HCT116 (cell line): ENCODE results near the gene FAM13C. TPM values are rescaled to one million over a fixed set of nuclear protein-coding genes. Genes with fewer than 3 reads are reported as not detected.

Source experiments
- ATAC-seq: fragments of 200-7000 bp; cut with Tn5 transposase; 2 replicates; pipeline ENCODE4 v1.9.1; 2020; ENCODE audit warnings: mild to moderate bottlenecking, moderate library complexity
- BruUV-seq: library from RNA; stranded (reverse); fragments of 400-500 nt; replicated peaks from 2 replicates; lab custom pipeline; 2021; lab: Mats Ljungman, UMichigan
- CTCF ChIA-PET: fragments of 300-600 bp; sonication (Branson Sonifier 250); formaldehyde crosslinking; loops from one replicate; lab custom pipeline; 2021; ENCODE audit warnings: antibody characterized with exemption; lab: Charles Lee
- POLR2A ChIA-PET: fragments of 300-600, 350-600 bp; sonication (Branson Sonifier 250); formaldehyde crosslinking; loops from one replicate; lab custom pipeline; 2021; ENCODE audit warnings: antibody characterized with exemption; lab: Charles Lee
- RAD21 ChIA-PET, 2 experiments: fragments of 300-600 bp; sonication (Branson Sonifier 250); formaldehyde crosslinking; loops; one replicate each; lab custom pipeline; 2023; ENCODE audit warnings: low total read pairs in 2 of 2; ENCODE audit not compliant: uncharacterized antibody in 2 of 2, unreplicated experiment in 2 of 2, low non-redundant PET in 1 of 2; lab: Charles Lee
- DNase-seq: peaks from one replicate; pipeline ENCODE4 v3.0.0-alpha.2; 2010; ENCODE audit warnings: low read depth, low spot score
- H2AFZ ChIP-seq: fragments of 200-600 bp; shearing (Covaris generic), sonication (generic); 2 replicates; pipeline ENCODE4 v1.6.1; 2017; ENCODE audit warnings: low read depth, mixed run types, mixed read lengths, antibody characterized with exemption, low read length; ENCODE audit not compliant: poor library complexity, severe bottlenecking
- H3K27ac ChIP-seq: 2 replicates; pipeline ENCODE4 v1.5.1; 2012; ENCODE audit warnings: low read depth, low read length
- H3K27me3 ChIP-seq: fragments of 200-600 bp; sonication (generic); 2 replicates; pipeline ENCODE4 v1.6.1; 2016; ENCODE audit warnings: mixed run types, low read length, mixed read lengths; ENCODE audit not compliant: insufficient read depth
- H3K36me3 ChIP-seq, 2 experiments: fragments of 200-500 bp in 1 of 2; fragments of 200-600 bp in 1 of 2; sonication (Bioruptor generic) in 1 of 2; sonication (generic) in 1 of 2; 2 replicates each; pipeline versions ENCODE4 v1.5.1 to v1.6.1; 2014 to 2016; ENCODE audit warnings: low read length in 2 of 2, inconsistent platforms in 1 of 2, mixed read lengths in 1 of 2, mixed run types in 1 of 2; ENCODE audit not compliant: insufficient read depth in 2 of 2, control insufficient read depth in 1 of 2
- H3K4me1 ChIP-seq, 2 experiments: fragments of 200-600 bp in 1 of 2; sonication (generic) in 1 of 2; 2 replicates each; pipeline versions ENCODE4 v1.5.1 to v1.6.1; 2012 to 2017; ENCODE audit warnings: low read length in 2 of 2, inconsistent platforms in 1 of 2, mild to moderate bottlenecking in 1 of 2, mixed read lengths in 1 of 2, mixed run types in 1 of 2, moderate library complexity in 1 of 2; ENCODE audit not compliant: insufficient read depth in 2 of 2, control insufficient read depth in 1 of 2
- H3K4me2 ChIP-seq: fragments of 200-600 bp; sonication (generic); 2 replicates; pipeline ENCODE4 v1.6.1; 2017; ENCODE audit warnings: mixed run types, low read length, mixed read lengths
- H3K4me3 ChIP-seq, 2 experiments: fragments of 200-600 bp in 1 of 2; sonication (generic) in 1 of 2; replicated peaks in 1 of 2; 2 replicates each; pipeline ENCODE4 v1.5.1; 2011 to 2016; ENCODE audit warnings: low read length in 2 of 2, control low read depth in 1 of 2, low read depth in 1 of 2, mild to moderate bottlenecking in 1 of 2, mixed read lengths in 1 of 2, mixed run types in 1 of 2
- H3K79me2 ChIP-seq: fragments of 200-600 bp; sonication (generic); 2 replicates; pipeline ENCODE4 v1.6.1; 2017; ENCODE audit warnings: mild to moderate bottlenecking, mixed run types, low read length, moderate library complexity, mixed read lengths; ENCODE audit not compliant: insufficient read depth
- H3K9ac ChIP-seq: fragments of 200-600 bp; sonication (generic); 2 replicates; pipeline ENCODE4 v1.6.1; 2016; ENCODE audit warnings: low read length, mixed read lengths
- H3K9me2 ChIP-seq: fragments of 200-600 bp; sonication (generic), shearing (Covaris generic); 2 replicates; pipeline ENCODE4 v1.6.1; 2017; ENCODE audit warnings: mixed run types, mild to moderate bottlenecking, moderate library complexity; ENCODE audit not compliant: insufficient read depth
- H3K9me3 ChIP-seq, 2 experiments: fragments of 200-500 bp in 1 of 2; fragments of 200-600 bp in 1 of 2; sonication (Bioruptor generic) in 1 of 2; sonication (generic) in 1 of 2; 2 replicates each; pipeline ENCODE4 v1.6.1; 2014 to 2017; ENCODE audit warnings: low read length in 2 of 2, mixed read lengths in 2 of 2, inconsistent platforms in 1 of 2, low read depth in 1 of 2, mild to moderate bottlenecking in 1 of 2, mixed run types in 1 of 2, moderate library complexity in 1 of 2; ENCODE audit not compliant: control insufficient read depth in 1 of 2, insufficient read depth in 1 of 2
- H4K20me1 ChIP-seq: fragments of 200-600 bp; sonication (generic), shearing (Covaris generic); 2 replicates; pipeline ENCODE4 v1.6.1; 2017; ENCODE audit warnings: mixed run types, mild to moderate bottlenecking, moderate library complexity; ENCODE audit not compliant: insufficient read depth
- ATF3 ChIP-seq: IDR thresholded peaks from 2 replicates; pipeline ENCODE4 v1.6.1; 2012
- CBX3 ChIP-seq: IDR thresholded peaks from 2 replicates; pipeline ENCODE4 v1.6.1; 2012; ENCODE audit warnings: low read depth
- CEBPB ChIP-seq: IDR thresholded peaks from 2 replicates; pipeline ENCODE4 v1.6.1; 2012; ENCODE audit warnings: low read depth
- CTCF ChIP-seq, 3 experiments: fragments of 200-600 bp in 1 of 3; sonication (generic) in 1 of 3; IDR thresholded peaks in 2 of 3; conservative IDR thresholded peaks in 1 of 3; 2 replicates each; pipeline ENCODE4 v1.5.1; 2012 to 2017; ENCODE audit warnings: low read depth in 2 of 3, low read length in 2 of 3, antibody characterized with exemption in 1 of 3, borderline replicate concordance in 1 of 3, control low read depth in 1 of 3, mild to moderate bottlenecking in 1 of 3, mixed read lengths in 1 of 3, mixed run types in 1 of 3, moderate library complexity in 1 of 3; ENCODE audit not compliant: insufficient read depth in 1 of 3
- EZH2 ChIP-seq: fragments of 200-600 bp; sonication (generic); IDR thresholded peaks from 2 replicates; pipeline ENCODE4 v1.6.1; 2017; ENCODE audit warnings: antibody characterized with exemption, mixed run types
- JUND ChIP-seq: IDR thresholded peaks from 2 replicates; pipeline ENCODE4 v1.6.1; 2012
- MAX ChIP-seq: IDR thresholded peaks from 2 replicates; pipeline ENCODE4 v1.6.1; 2012
- POLR2A ChIP-seq: IDR thresholded peaks from 2 replicates; pipeline ENCODE4 v1.7.0; 2011; ENCODE audit warnings: borderline replicate concordance; ENCODE audit not compliant: insufficient read depth, insufficient read length; ENCODE audit errors: extremely low read depth
- POLR2AphosphoS5 ChIP-seq: IDR thresholded peaks from 2 replicates; pipeline ENCODE4 v1.6.1; 2011; ENCODE audit warnings: mild to moderate bottlenecking, low read depth, low read length, moderate library complexity
- intact Hi-C: fragments of 100-400 bp; cut with micrococcal nuclease; formaldehyde crosslinking; loops from 2 replicates; pipeline ENCODE4 v1.10.0; 2022
- total RNA-seq: library from RNA; stranded (reverse); gene quantifications from one replicate; pipeline ENCODE4 v1.2.1, GENCODE V29; 2021; ENCODE audit not compliant: unreplicated experiment
- TF ChIP-seq, protein P1 (sequence below): IDR thresholded peaks from 2 replicates; pipeline ENCODE4 v1.6.1; 2012; ENCODE audit warnings: low read depth

FAM13C gene
- total RNA-seq, 1 experiment from 2014 or later: 0.42 TPM

GRCh38 chr10:59397961-59398360 lies 35.6 kb upstream of the FAM13C start (continued):
- TF ChIP-seq, protein P1, sequence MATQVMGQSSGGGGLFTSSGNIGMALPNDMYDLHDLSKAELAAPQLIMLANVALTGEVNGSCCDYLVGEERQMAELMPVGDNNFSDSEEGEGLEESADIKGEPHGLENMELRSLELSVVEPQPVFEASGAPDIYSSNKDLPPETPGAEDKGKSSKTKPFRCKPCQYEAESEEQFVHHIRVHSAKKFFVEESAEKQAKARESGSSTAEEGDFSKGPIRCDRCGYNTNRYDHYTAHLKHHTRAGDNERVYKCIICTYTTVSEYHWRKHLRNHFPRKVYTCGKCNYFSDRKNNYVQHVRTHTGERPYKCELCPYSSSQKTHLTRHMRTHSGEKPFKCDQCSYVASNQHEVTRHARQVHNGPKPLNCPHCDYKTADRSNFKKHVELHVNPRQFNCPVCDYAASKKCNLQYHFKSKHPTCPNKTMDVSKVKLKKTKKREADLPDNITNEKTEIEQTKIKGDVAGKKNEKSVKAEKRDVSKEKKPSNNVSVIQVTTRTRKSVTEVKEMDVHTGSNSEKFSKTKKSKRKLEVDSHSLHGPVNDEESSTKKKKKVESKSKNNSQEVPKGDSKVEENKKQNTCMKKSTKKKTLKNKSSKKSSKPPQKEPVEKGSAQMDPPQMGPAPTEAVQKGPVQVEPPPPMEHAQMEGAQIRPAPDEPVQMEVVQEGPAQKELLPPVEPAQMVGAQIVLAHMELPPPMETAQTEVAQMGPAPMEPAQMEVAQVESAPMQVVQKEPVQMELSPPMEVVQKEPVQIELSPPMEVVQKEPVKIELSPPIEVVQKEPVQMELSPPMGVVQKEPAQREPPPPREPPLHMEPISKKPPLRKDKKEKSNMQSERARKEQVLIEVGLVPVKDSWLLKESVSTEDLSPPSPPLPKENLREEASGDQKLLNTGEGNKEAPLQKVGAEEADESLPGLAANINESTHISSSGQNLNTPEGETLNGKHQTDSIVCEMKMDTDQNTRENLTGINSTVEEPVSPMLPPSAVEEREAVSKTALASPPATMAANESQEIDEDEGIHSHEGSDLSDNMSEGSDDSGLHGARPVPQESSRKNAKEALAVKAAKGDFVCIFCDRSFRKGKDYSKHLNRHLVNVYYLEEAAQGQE: no peak
- TF ChIP-seq JUND (no peak), MAX (no peak), POLR2A (no peak), CEBPB (no peak), CTCF (IDR thresholded peaks at IDR 0.05 in 2 of 3, conservative IDR thresholded peaks at IDR 0.05 in 1 of 3; ENCODE audit: borderline replicate concordance in 1 of 3, insufficient read depth in 1 of 3, low read depth in 2 of 3, low read length in 2 of 3) (no peak), ATF3 (no peak)

- intact Hi-C loops: no loop called here
- H3K9me2 ChIP-seq: no peaks in the 10 kb centered on the region
- no peak overlapping the region for H2AFZ ChIP-seq
- no TSS peak for BruUV-seq
- no peaks in the 10 kb centered on the region for H3K9me3 ChIP-seq
- TF ChIP-seq POLR2AphosphoS5: no peak
- no peak for TF ChIP-seq CBX3
- TF ChIP-seq EZH2: no peak
- TF ChIP-seq CTCF (IDR thresholded peaks at IDR 0.05 in 2 of 3, conservative IDR thresholded peaks at IDR 0.05 in 1 of 3; ENCODE audit: borderline replicate concordance in 1 of 3, insufficient read depth in 1 of 3, low read depth in 2 of 3, low read length in 2 of 3): no peak
- TF ChIP-seq ATF3: no peak
- no peak overlapping the region for H3K9ac ChIP-seq
- H3K27me3 ChIP-seq: peaks cover 5% of the 10 kb centered on the region; the same call in 1 of the 2 replicates
- H3K4me2 ChIP-seq: no peak overlapping the region
- ATAC-seq: no peak
- no peaks in the 10 kb centered on the region for H3K36me3 ChIP-seq
- no peak overlapping the region for H3K4me3 ChIP-seq
- RAD21 ChIA-PET: no interaction called here
- no peaks in the 10 kb centered on the region for H4K20me1 ChIP-seq
- H3K79me2 ChIP-seq: no peaks in the 10 kb centered on the region
- no peak overlapping the region for H3K27ac ChIP-seq
- POLR2A ChIA-PET: no interaction called here
- DNase-seq: no peak
- CTCF ChIA-PET: no interaction called here
- H3K4me1 ChIP-seq: no peaks in the 10 kb centered on the region
Measured at GRCh38 chr10:59395984-59396383, 33.6 kb upstream of the FAM13C start.
